HCT116 (cell line): ENCODE results near the gene PA2G4. TPM values are rescaled to one million over a fixed set of nuclear protein-coding genes. Genes with fewer than 3 reads are reported as not detected.

ENCODE experiments used
- ATAC-seq: fragments of 200-7000 bp; cut with Tn5 transposase; 2 replicates; pipeline ENCODE4 v1.9.1; 2020; ENCODE audit warnings: mild to moderate bottlenecking, moderate library complexity
- BruUV-seq: library from RNA; stranded (reverse); fragments of 400-500 nt; replicated peaks from 2 replicates; lab custom pipeline; 2021; lab: Mats Ljungman, UMichigan
- CTCF ChIA-PET: fragments of 300-600 bp; sonication (Branson Sonifier 250); formaldehyde crosslinking; loops from one replicate; lab custom pipeline; 2021; ENCODE audit warnings: antibody characterized with exemption; lab: Charles Lee
- POLR2A ChIA-PET: fragments of 300-600, 350-600 bp; sonication (Branson Sonifier 250); formaldehyde crosslinking; loops from one replicate; lab custom pipeline; 2021; ENCODE audit warnings: antibody characterized with exemption; lab: Charles Lee
- RAD21 ChIA-PET, 2 experiments: fragments of 300-600 bp; sonication (Branson Sonifier 250); formaldehyde crosslinking; loops; one replicate each; lab custom pipeline; 2023; ENCODE audit warnings: low total read pairs in 2 of 2; ENCODE audit not compliant: uncharacterized antibody in 2 of 2, unreplicated experiment in 2 of 2, low non-redundant PET in 1 of 2; lab: Charles Lee
- DNase-seq: peaks from one replicate; pipeline ENCODE4 v3.0.0-alpha.2; 2010; ENCODE audit warnings: low read depth, low spot score
- H2AFZ ChIP-seq: fragments of 200-600 bp; shearing (Covaris generic), sonication (generic); 2 replicates; pipeline ENCODE4 v1.6.1; 2017; ENCODE audit warnings: low read depth, mixed run types, mixed read lengths, antibody characterized with exemption, low read length; ENCODE audit not compliant: poor library complexity, severe bottlenecking
- H3K27ac ChIP-seq: 2 replicates; pipeline ENCODE4 v1.5.1; 2012; ENCODE audit warnings: low read depth, low read length
- H3K27me3 ChIP-seq: fragments of 200-600 bp; sonication (generic); 2 replicates; pipeline ENCODE4 v1.6.1; 2016; ENCODE audit warnings: mixed run types, low read length, mixed read lengths; ENCODE audit not compliant: insufficient read depth
- H3K36me3 ChIP-seq, 2 experiments: fragments of 200-500 bp in 1 of 2; fragments of 200-600 bp in 1 of 2; sonication (Bioruptor generic) in 1 of 2; sonication (generic) in 1 of 2; 2 replicates each; pipeline versions ENCODE4 v1.5.1 to v1.6.1; 2014 to 2016; ENCODE audit warnings: low read length in 2 of 2, inconsistent platforms in 1 of 2, mixed read lengths in 1 of 2, mixed run types in 1 of 2; ENCODE audit not compliant: insufficient read depth in 2 of 2, control insufficient read depth in 1 of 2
- H3K4me1 ChIP-seq, 2 experiments: fragments of 200-600 bp in 1 of 2; sonication (generic) in 1 of 2; 2 replicates each; pipeline versions ENCODE4 v1.5.1 to v1.6.1; 2012 to 2017; ENCODE audit warnings: low read length in 2 of 2, inconsistent platforms in 1 of 2, mild to moderate bottlenecking in 1 of 2, mixed read lengths in 1 of 2, mixed run types in 1 of 2, moderate library complexity in 1 of 2; ENCODE audit not compliant: insufficient read depth in 2 of 2, control insufficient read depth in 1 of 2
- H3K4me2 ChIP-seq: fragments of 200-600 bp; sonication (generic); 2 replicates; pipeline ENCODE4 v1.6.1; 2017; ENCODE audit warnings: mixed run types, low read length, mixed read lengths
- H3K4me3 ChIP-seq, 2 experiments: fragments of 200-600 bp in 1 of 2; sonication (generic) in 1 of 2; replicated peaks in 1 of 2; 2 replicates each; pipeline ENCODE4 v1.5.1; 2011 to 2016; ENCODE audit warnings: low read length in 2 of 2, control low read depth in 1 of 2, low read depth in 1 of 2, mild to moderate bottlenecking in 1 of 2, mixed read lengths in 1 of 2, mixed run types in 1 of 2
- H3K79me2 ChIP-seq: fragments of 200-600 bp; sonication (generic); 2 replicates; pipeline ENCODE4 v1.6.1; 2017; ENCODE audit warnings: mild to moderate bottlenecking, mixed run types, low read length, moderate library complexity, mixed read lengths; ENCODE audit not compliant: insufficient read depth
- H3K9ac ChIP-seq: fragments of 200-600 bp; sonication (generic); 2 replicates; pipeline ENCODE4 v1.6.1; 2016; ENCODE audit warnings: low read length, mixed read lengths
- H3K9me2 ChIP-seq: fragments of 200-600 bp; sonication (generic), shearing (Covaris generic); 2 replicates; pipeline ENCODE4 v1.6.1; 2017; ENCODE audit warnings: mixed run types, mild to moderate bottlenecking, moderate library complexity; ENCODE audit not compliant: insufficient read depth
- H3K9me3 ChIP-seq, 2 experiments: fragments of 200-500 bp in 1 of 2; fragments of 200-600 bp in 1 of 2; sonication (Bioruptor generic) in 1 of 2; sonication (generic) in 1 of 2; 2 replicates each; pipeline ENCODE4 v1.6.1; 2014 to 2017; ENCODE audit warnings: low read length in 2 of 2, mixed read lengths in 2 of 2, inconsistent platforms in 1 of 2, low read depth in 1 of 2, mild to moderate bottlenecking in 1 of 2, mixed run types in 1 of 2, moderate library complexity in 1 of 2; ENCODE audit not compliant: control insufficient read depth in 1 of 2, insufficient read depth in 1 of 2
- H4K20me1 ChIP-seq: fragments of 200-600 bp; sonication (generic), shearing (Covaris generic); 2 replicates; pipeline ENCODE4 v1.6.1; 2017; ENCODE audit warnings: mixed run types, mild to moderate bottlenecking, moderate library complexity; ENCODE audit not compliant: insufficient read depth
- POLR2AphosphoS5 ChIP-seq: IDR thresholded peaks from 2 replicates; pipeline ENCODE4 v1.6.1; 2011; ENCODE audit warnings: mild to moderate bottlenecking, low read depth, low read length, moderate library complexity
- REST ChIP-seq: IDR thresholded peaks from 2 replicates; pipeline ENCODE4 v1.6.1; 2012; ENCODE audit warnings: low read depth
- intact Hi-C: fragments of 100-400 bp; cut with micrococcal nuclease; formaldehyde crosslinking; loops from 2 replicates; pipeline ENCODE4 v1.10.0; 2022
- total RNA-seq: library from RNA; stranded (reverse); gene quantifications from one replicate; pipeline ENCODE4 v1.2.1, GENCODE V29; 2021; ENCODE audit not compliant: unreplicated experiment

The PA2G4 gene
- total RNA-seq, 1 experiment from 2014 or later: 302 TPM

- intact Hi-C loops: no loop called here
- H4K20me1 ChIP-seq: no peaks in the 10 kb centered on the region
- no peak overlapping the region for H3K27ac ChIP-seq
- no peaks in the 10 kb centered on the region for H3K9me2 ChIP-seq
- ATAC-seq: no peak
- no peak overlapping the region for H3K4me2 ChIP-seq
- H2AFZ ChIP-seq: no peak overlapping the region
- CTCF ChIA-PET: interaction anchor here (0.6 to 1.1 kb wide), 2 partner anchors 27 to 584 kb away, joined by 3 to 5 read pairs; partner anchors contain the start of gene SMARCC2
- H3K4me1 ChIP-seq: peaks cover 5 to 16% of the 10 kb centered on the region in 2 experiments; a peak in 3 of 4 replicates
- H3K79me2 ChIP-seq: peaks cover 43% of the 10 kb centered on the region
- no peaks in the 10 kb centered on the region for H3K9me3 ChIP-seq
- POLR2A ChIA-PET: interaction anchor here (1.2 kb wide), 1 partner anchor 45 kb away, joined by 4 read pairs; the partner anchor contains the start of gene ZC3H10
- no peak overlapping the region for H3K9ac ChIP-seq
- DNase-seq: no peak
- RAD21 ChIA-PET: no interaction called here
- TSS peak; percentile 51 for BruUV-seq
- peaks cover 53 to 55% of the 10 kb centered on the region in 2 experiments; a peak in 3 of 4 replicates for H3K36me3 ChIP-seq
- H3K27me3 ChIP-seq: no peaks in the 10 kb centered on the region
- no peak overlapping the region for H3K4me3 ChIP-seq
- TF ChIP-seq REST (no peak), POLR2AphosphoS5 (peak; percentile 25; the same call in 1 of the 2 replicates)
Measured at GRCh38 chr12:56162468-56163290, 58.3 kb downstream of the PA2G4 start.

Other genes with a start within 250 kb of the PA2G4 start
- 24.8 TPM for gene PYM1, start 176.7 kb upstream of the PA2G4 start, total RNA-seq
- gene DGKA, start 173.4 kb upstream of the PA2G4 start, total RNA-seq: 58.3 TPM
- 5.8 TPM for gene PMEL, start 138.5 kb upstream of the PA2G4 start, total RNA-seq
- gene CDK2, start 137.7 kb upstream of the PA2G4 start, total RNA-seq: 90.9 TPM
- gene RAB5B, start 130.5 kb upstream of the PA2G4 start, total RNA-seq: 44.5 TPM
- gene SUOX, start 107.3 kb upstream of the PA2G4 start, total RNA-seq: 18.0 TPM
- 8.5 TPM for gene IKZF4, start 83.5 kb upstream of the PA2G4 start, total RNA-seq
- gene RPS26, start 62.6 kb upstream of the PA2G4 start, total RNA-seq: 70.2 TPM
- 39.7 TPM for gene ERBB3, start 24.4 kb upstream of the PA2G4 start, total RNA-seq
- 4,327 TPM for gene RPL41, start 12.1 kb downstream of the PA2G4 start, total RNA-seq
- gene ZC3H10, start 13.7 kb downstream of the PA2G4 start, total RNA-seq: 8.7 TPM
- gene ESYT1, start 23.7 kb downstream of the PA2G4 start, total RNA-seq: 80.9 TPM
- 94.3 TPM for gene MYL6B, start 48.0 kb downstream of the PA2G4 start, total RNA-seq
- gene MYL6, start 53.8 kb downstream of the PA2G4 start, total RNA-seq: 554 TPM
- 99.7 TPM for gene SMARCC2, start 84.9 kb downstream of the PA2G4 start, total RNA-seq
- gene RNF41, start 117.4 kb downstream of the PA2G4 start, total RNA-seq: 40.6 TPM
- 52.9 TPM for gene NABP2, start 119.8 kb downstream of the PA2G4 start, total RNA-seq
- 0.66 TPM for gene SLC39A5, start 125.5 kb downstream of the PA2G4 start, total RNA-seq
- gene ANKRD52, start 153.8 kb downstream of the PA2G4 start, total RNA-seq: 56.6 TPM
- gene COQ10A, start 162.4 kb downstream of the PA2G4 start, total RNA-seq: 11.7 TPM
- 270 TPM for gene CS, start 195.8 kb downstream of the PA2G4 start, total RNA-seq
- 109 TPM for gene CNPY2, start 211.4 kb downstream of the PA2G4 start, total RNA-seq
- 75.0 TPM for gene PAN2, start 229.4 kb downstream of the PA2G4 start, total RNA-seq
- gene IL23A, start 234.3 kb downstream of the PA2G4 start, total RNA-seq: 0.59 TPM